ENCODE measurements around the gene ZMIZ1.

DNA sequence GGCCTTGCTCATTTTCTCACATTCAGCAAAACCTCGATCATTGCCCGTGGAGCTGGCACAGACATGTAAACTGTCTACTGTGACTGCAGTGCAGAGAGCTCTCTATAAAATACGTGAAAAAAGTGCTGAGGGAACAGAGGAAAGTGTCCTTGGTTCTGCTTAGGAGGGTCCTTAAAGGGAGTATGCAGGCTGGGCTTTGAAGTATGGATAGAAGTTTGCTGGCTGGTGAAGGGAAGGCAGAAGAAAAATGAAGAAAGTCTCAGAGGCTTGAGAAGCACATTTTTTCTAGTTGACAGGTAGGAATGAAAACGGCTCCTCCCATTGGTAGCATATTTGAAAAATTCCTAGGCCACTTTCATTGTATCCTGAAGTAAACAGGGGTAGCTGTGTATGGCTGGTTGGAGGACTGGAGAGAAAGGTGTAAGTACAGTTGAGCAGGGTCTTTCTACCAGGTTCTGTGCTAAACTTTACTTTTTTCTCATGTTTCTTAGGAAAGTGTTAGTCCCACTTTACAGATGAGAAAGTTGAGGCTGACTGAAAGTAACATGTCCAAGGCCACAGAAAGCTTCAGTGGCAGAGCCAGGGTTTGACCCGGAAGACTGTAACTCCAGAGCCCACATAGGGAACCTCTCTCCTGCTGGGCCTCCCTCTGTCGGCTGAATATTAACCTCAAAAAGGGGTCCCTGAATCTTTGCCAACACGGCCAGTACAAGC, 215.5 kb downstream of the ZMIZ1 start:
- TF ChIP-seq, protein P1, sequence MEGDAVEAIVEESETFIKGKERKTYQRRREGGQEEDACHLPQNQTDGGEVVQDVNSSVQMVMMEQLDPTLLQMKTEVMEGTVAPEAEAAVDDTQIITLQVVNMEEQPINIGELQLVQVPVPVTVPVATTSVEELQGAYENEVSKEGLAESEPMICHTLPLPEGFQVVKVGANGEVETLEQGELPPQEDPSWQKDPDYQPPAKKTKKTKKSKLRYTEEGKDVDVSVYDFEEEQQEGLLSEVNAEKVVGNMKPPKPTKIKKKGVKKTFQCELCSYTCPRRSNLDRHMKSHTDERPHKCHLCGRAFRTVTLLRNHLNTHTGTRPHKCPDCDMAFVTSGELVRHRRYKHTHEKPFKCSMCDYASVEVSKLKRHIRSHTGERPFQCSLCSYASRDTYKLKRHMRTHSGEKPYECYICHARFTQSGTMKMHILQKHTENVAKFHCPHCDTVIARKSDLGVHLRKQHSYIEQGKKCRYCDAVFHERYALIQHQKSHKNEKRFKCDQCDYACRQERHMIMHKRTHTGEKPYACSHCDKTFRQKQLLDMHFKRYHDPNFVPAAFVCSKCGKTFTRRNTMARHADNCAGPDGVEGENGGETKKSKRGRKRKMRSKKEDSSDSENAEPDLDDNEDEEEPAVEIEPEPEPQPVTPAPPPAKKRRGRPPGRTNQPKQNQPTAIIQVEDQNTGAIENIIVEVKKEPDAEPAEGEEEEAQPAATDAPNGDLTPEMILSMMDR (IDR thresholded peaks at IDR 0.05): no peak
- no peak for TF ChIP-seq POLR2A (IDR thresholded peaks at IDR 0.05)
